Activated CD4-positive, alpha-beta T cell treated with anti-CD3 and anti-CD28 coated beads for 1 hour (primary cell): Measurements from ENCODE around the gene C16orf89.
"Not testable (repeated sequence)": the region's sequence is repeated elsewhere in the genome, so short reads cannot be mapped to it uniquely, and the experiment has no call there.

ENCODE experiments used
- DNase-seq: peaks from one replicate; pipeline ENCODE4 v3.0.0-alpha.2; 2020

Gene C16orf89

GRCh38 chr16:5065813-5066212, at the start of gene C16orf89:
Gene C16orf89, minus strand, starts transcription at chr16:5065956. Its CDS starts 48 bp downstream, at chr16:5065908.
- no peak for DNase-seq

DNA sequence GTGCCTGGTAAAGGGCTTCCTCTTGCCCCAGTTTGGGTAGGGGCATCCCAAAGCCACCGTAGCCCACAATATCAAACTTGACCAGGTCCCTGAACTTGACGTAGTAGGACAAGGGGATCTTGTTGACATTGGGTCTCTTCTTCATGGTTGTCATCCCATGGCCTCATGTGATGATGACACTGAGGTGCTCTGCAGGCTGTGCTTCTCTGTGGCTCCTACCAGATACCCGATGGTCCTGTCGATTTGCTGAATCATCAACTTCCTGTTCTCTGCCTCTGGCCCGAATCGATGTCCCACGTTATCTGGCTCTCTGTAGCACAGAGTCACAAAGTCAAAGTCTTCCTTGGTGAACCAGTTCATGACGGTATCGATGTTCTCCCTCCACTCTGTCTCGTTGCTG, 45.2 kb upstream of the C16orf89 start:
- DNase-seq: not testable (repeated sequence)

- no peak for DNase-seq
These were observed 42.9 kb upstream of the C16orf89 start for GRCh38 chr16:5108505-5109158.

- not testable (repeated sequence) for DNase-seq
These were observed 39.3 kb upstream of the C16orf89 start for GRCh38 chr16:5105039-5105438.

- not testable (repeated sequence) for DNase-seq
These were observed 37.7 kb upstream of the C16orf89 start for GRCh38 chr16:5103296-5104032.

DNA sequence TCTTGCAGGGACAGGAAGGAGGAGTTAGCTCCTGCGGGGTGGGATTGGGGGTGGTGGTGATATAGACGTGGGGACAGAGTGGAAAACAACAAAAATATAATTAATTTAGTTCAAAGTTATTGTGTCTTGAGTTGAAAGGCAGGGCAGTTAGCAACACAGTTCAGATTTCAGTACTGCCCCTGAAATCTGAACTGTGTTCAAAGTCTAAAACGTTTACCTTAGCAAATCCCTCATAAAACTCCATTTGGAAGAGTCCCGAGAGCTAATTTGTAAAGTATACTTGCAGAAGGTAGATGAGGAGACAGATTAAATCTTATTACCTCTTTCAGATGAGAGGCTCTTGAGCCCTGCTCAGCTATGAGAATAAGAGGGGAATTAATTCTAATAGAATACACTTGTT, 33.4 kb upstream of the C16orf89 start:
- not testable (repeated sequence) for DNase-seq

DNA sequence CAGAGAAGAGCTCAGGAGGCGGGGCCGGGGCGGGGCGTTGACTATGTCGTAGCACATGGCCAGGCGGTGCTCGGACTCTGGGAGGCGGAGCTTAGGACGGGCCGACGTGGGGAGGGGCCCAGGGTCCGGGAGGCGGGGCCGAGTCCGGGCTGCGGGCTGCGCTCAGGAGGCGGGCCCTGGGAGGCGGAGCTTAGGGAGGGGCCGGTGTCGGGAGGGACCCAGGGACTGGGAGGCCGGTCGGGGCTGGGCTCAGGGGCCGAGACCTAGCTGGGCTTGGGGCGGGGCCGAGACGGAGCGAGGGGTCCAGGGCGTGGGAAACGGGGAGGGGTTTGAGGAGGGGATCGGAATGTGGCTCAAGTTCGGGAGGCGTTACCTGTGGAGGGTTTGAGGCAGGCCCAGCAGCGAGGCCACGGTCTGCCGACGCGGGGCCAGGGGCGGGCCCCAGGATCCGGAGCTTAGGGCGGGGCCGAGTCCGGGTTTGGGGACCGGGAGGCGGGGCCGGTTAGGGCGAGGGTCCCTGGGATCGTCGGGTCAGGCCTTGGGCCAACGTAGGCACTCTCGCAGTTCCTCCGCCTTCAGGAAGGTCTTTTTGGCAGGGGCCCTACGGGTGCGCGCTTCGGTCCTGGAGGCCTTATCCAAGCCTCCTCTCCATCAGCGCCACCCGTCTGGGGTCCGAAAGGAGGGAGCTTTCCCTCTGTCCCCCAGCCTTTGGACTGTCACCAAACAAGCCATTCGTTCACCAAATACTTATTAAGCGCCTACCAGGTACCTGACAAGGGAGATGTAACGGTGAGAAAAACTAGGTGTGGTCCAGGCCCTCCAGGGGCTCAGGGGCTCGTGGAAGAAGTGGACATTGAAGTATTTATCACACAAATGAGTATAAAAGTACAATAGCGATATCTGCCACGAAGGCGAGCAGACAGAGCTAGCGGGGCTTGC, 32.7 kb upstream of the C16orf89 start:
- DNase-seq: peak; percentile 92

DNA sequence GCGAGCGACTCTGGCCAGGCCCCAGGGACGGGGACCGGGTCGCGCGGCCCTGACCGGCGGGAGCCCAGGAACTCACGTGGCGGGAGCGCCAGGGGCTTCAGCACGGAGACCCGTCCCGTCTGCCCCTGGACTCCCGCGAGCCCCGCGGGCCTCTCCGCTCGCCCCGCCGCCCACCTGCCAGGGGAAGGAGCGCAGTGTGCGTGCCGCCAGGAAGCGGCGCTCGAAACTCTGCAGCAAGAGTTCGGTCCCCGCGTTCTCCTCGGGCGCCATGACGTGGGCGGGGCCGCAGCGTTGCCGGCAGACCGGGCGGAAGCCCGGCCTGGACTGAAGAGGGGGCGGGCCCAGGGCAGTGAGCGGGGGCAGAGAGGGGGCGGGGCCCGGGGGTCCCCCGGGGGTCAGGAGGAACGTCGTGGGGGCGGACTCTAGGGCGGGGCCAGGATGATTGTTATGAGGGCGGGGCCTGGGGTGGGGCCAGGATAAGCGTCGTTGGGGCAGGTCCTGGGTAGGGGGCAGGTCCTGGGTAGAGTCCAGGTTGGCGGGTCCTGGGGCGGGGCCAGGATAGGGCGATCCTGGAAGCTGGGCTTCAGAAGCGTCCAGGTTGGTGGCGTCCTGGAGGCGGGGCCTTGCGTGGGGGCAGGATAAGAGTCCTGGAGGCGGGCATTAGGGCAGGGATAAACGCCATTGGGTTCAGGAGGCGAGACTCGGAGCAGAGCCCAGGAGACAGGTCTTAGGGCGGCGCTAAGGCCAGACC, 31.9 kb upstream of the C16orf89 start, which contains the start of gene EEF2KMT:
TSS of gene EEF2KMT (minus strand) at position 326 of the 751 bp plus-strand sequence. CDS start at position 270, 56 bp downstream.
- DNase-seq: peak; percentile 83

- DNase-seq: peak; percentile 23
These were observed 31.3 kb upstream of the C16orf89 start for GRCh38 chr16:5097061-5097469.

DNA sequence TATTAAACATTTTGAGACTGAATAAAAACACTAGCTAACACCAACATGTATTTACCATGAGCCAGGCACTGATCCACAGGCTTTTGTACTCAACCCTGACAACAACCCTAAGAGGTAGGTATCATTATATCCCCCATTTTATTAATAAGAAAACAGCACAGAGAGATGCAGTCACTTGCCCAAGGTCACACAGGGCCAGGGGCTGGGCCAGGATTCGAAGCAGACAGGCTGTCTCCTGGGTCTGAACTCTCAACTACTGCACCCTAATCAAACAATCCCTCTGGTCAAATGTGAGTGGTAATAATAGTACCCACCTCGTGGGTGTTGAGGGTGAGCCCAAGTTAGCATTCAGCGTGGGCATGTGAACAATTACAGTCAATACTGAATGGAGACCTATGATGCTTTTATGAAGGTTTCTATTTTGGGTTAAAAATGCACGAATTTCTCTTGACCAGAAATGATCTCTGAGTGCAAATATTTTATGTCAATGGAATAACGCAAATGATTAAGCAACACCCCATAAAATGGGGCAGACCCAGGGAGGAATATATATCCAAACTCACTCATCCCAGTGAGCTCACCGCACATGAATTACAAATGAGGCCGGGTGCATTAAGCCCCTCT, 30.8 kb upstream of the C16orf89 start:
- DNase-seq: not testable (repeated sequence)

GRCh38 chr16:5095145-5095830, 29.5 kb upstream of the C16orf89 start:
- not testable (repeated sequence) for DNase-seq

- not testable (repeated sequence) for DNase-seq
These were observed 28.0 kb upstream of the C16orf89 start for GRCh38 chr16:5093746-5094145.

DNA sequence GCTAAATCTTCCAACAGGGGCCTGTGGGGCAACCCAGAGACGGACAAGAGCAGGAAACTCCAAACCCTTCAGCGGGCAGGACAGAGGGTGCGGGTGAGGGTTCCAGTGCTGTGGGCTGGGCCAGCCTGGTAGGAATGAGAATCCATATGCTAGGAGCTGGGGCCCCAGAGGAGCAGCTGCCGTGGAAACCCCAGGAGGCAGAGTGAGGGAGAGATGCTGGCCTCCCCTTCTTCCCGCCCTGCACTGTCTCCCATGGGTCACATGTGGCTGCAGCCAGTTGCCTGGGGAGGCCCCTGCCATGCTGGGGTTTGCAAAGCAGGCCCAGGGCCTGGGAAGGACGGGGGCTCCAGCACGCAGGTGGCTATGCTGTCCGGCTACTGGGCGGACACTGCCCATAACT, 27.3 kb upstream of the C16orf89 start:
- not testable (repeated sequence) for DNase-seq

- not testable (repeated sequence) for DNase-seq
These were observed 24.8 kb upstream of the C16orf89 start for GRCh38 chr16:5090592-5090991.

GRCh38 chr16:5089911-5090555, 24.3 kb upstream of the C16orf89 start:
- not testable (repeated sequence) for DNase-seq

GRCh38 chr16:5088936-5089335, 23.2 kb upstream of the C16orf89 start:
- not testable (repeated sequence) for DNase-seq

DNA sequence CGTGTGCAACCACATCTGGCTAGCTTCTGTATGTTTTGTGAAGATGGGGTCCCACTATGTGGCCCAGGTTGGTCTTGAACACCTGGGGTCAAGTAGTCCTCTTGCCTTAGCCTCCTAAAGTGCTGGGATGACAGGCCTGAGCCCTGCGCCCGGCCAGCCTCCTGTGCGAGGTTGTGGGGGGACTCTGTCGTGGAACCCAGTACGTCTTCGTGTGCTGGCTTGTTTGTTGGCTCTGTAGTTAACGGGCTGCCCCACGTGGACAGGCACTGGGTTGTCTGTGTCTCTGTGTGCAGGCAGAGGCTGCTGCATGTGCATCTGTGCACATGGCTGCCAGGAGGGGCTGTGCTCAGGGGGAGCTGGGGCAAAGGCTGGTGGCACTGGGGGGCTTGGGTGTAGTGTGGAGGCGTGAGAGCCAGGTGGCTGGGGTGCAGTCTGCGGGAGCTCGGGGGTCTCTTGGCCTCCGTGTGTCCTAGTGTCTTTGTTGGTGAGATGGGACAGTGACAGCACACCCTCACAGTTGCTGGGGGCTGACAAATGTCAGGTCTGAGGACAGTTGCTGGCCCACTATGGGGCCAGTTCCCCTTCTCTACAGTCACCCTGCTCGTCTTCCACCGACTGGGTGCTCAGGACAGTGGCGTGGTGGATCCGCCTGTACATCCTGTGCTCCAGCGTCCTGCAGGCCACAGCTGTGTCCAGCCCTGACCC, 22.5 kb upstream of the C16orf89 start:
- DNase-seq: not testable (repeated sequence)

GRCh38 chr16:5085716-5086115, 20.0 kb upstream of the C16orf89 start:
- DNase-seq: not testable (repeated sequence)

- DNase-seq: peak; percentile 27
These were observed 19.0 kb upstream of the C16orf89 start for GRCh38 chr16:5084802-5085201.
